A549 (cell line): ENCODE data around the gene DEXI.

ENCODE experiments used
- CTCF ChIP-seq: fragments of >200 bp; sonication (Bioruptor Twin); formaldehyde crosslinking; IDR thresholded peaks from 3 replicates; pipeline ENCODE4 v1.5.1; 2016
- MAX ChIP-seq: IDR thresholded peaks from 2 replicates; pipeline ENCODE4 v1.6.1; 2012
- POLR2A ChIP-seq: IDR thresholded peaks from 2 replicates; pipeline ENCODE4 v1.6.1; 2012; ENCODE audit warnings: mild to moderate bottlenecking, low read length

GRCh38 chr16:10923650-10924214 is 18.5 kb downstream of the DEXI start:
- TF ChIP-seq CTCF, result no peak
- no peak for TF ChIP-seq POLR2A
- no peak for TF ChIP-seq MAX
